Keratinocyte (primary cell): ENCODE measurements around the gene PDE1C. TPM values are rescaled to one million over a fixed set of nuclear protein-coding genes. Genes with fewer than 3 reads are reported as not detected.
A peak's percentile ranks its signal among the peaks of the same experiment; 100 is the strongest.

Experiments
- DNase-seq: peaks from one replicate; pipeline ENCODE4 v3.0.0-alpha.2; 2011; ENCODE audit warnings: low read depth, missing footprints, low spot score
- FAIRE-seq: peaks from 2 replicates; lab custom pipeline; 2011; peaks lifted over from hg19 to GRCh38; lab: Jason Lieb, UNC
- H2AFZ ChIP-seq: 2 replicates; pipeline ENCODE4 v1.6.0; 2012; ENCODE audit warnings: low read length, control low read depth, inconsistent platforms; ENCODE audit not compliant: control insufficient read depth
- H3K27ac ChIP-seq: 2 replicates; pipeline ENCODE4 v1.5.1; 2011; ENCODE audit warnings: low read length; ENCODE audit not compliant: control insufficient read depth, insufficient read depth
- H3K27me3 ChIP-seq: 3 replicates; pipeline ENCODE4 v1.6.0; 2011; ENCODE audit warnings: low read length; ENCODE audit not compliant: control insufficient read depth, insufficient read depth; ENCODE audit errors: extremely low read depth
- H3K36me3 ChIP-seq, 2 experiments: 2 replicates in 1 of 2; 3 replicates in 1 of 2; pipeline ENCODE4 v1.5.1; 2011; ENCODE audit warnings: low read length in 2 of 2, mild to moderate bottlenecking in 1 of 2; ENCODE audit not compliant: control insufficient read depth in 2 of 2, insufficient read depth in 2 of 2; ENCODE audit errors: extremely low read depth in 1 of 2
- H3K4me1 ChIP-seq: 3 replicates; pipeline ENCODE4 v1.5.1; 2011; ENCODE audit warnings: low read length; ENCODE audit not compliant: control insufficient read depth, insufficient read depth; ENCODE audit errors: extremely low read depth
- H3K4me2 ChIP-seq: 3 replicates; pipeline ENCODE4 v1.6.0; 2011; ENCODE audit warnings: low read depth, low read length; ENCODE audit not compliant: control insufficient read depth, insufficient read depth; ENCODE audit errors: extremely low read depth
- H3K4me3 ChIP-seq, 3 experiments: fragments of 200-600 bp in 1 of 3; sonication (generic) in 1 of 3; 2 replicates in 2 of 3; 3 replicates in 1 of 3; pipeline ENCODE4 v1.5.1; 2011 to 2016; ENCODE audit warnings: low read length in 3 of 3, mild to moderate bottlenecking in 3 of 3, control low read depth in 2 of 3, inconsistent platforms in 1 of 3, low read depth in 1 of 3, mixed read lengths in 1 of 3, mixed run types in 1 of 3, moderate library complexity in 1 of 3; ENCODE audit not compliant: control insufficient read depth in 2 of 3, insufficient read depth in 2 of 3; ENCODE audit errors: extremely low read depth in 1 of 3
- H3K79me2 ChIP-seq: 2 replicates; pipeline ENCODE4 v1.6.0; 2012; ENCODE audit warnings: low read length; ENCODE audit not compliant: control insufficient read depth, insufficient read depth
- H3K9ac ChIP-seq: 3 replicates; pipeline ENCODE4 v1.6.0; 2011; ENCODE audit warnings: low read length; ENCODE audit not compliant: control insufficient read depth, insufficient read depth; ENCODE audit errors: extremely low read depth
- H3K9me1 ChIP-seq: 3 replicates; pipeline ENCODE4 v1.6.0; 2011; ENCODE audit warnings: low read length; ENCODE audit not compliant: control insufficient read depth, insufficient read depth; ENCODE audit errors: extremely low read depth
- H3K9me3 ChIP-seq: 2 replicates; pipeline ENCODE4 v1.5.1; 2012; ENCODE audit warnings: low read depth, low read length; ENCODE audit not compliant: control insufficient read depth
- H4K20me1 ChIP-seq: 3 replicates; pipeline ENCODE4 v1.6.0; 2011; ENCODE audit warnings: low read length; ENCODE audit not compliant: control insufficient read depth, insufficient read depth; ENCODE audit errors: extremely low read depth
- CTCF ChIP-seq, 3 experiments: IDR thresholded peaks in 1 of 3; conservative IDR thresholded peaks in 1 of 3; optimal IDR thresholded peaks in 1 of 3; 2 replicates in 2 of 3; 3 replicates in 1 of 3; pipeline versions ENCODE3 to v1.5.1; 2011; ENCODE audit warnings: low read length in 3 of 3, mild to moderate bottlenecking in 3 of 3, moderate library complexity in 2 of 3, control low read depth in 1 of 3, inconsistent platforms in 1 of 3; ENCODE audit not compliant: insufficient read depth in 2 of 3; ENCODE audit errors: extremely low read depth in 1 of 3
- EZH2 ChIP-seq: IDR thresholded peaks from one replicate; pipeline ENCODE4 v1.6.1; 2012; ENCODE audit warnings: inconsistent platforms, mild to moderate bottlenecking, low read length, moderate library complexity
- dilution Hi-C: fragments of 300-500 bp; cut with MboI; formaldehyde crosslinking; loops from one replicate; pipeline ENCODE4 v1.7.0; 2020; ENCODE audit warnings: low sequenced_read_pairs; ENCODE audit not compliant: extremely low pct_ligation_motif_present
- polyA plus RNA-seq, 5 experiments: library from polyadenylated mRNA; depleted of rRNA in 3 of 5; stranded (reverse) in 3 of 5; stranded (forward) in 1 of 5; unstranded in 1 of 5; fragments of >200 nt; gene quantifications; 1 replicate in 1 of 5; 2 replicates in 3 of 5; 3 replicates in 1 of 5; pipeline versions ENCODE4 v1.2.1 to v1.2.3, GENCODE V29; 2011 to 2012; ENCODE audit warnings: missing spikeins in 2 of 5, low read depth in 1 of 5, low replicate concordance in 1 of 5

Gene PDE1C
- polyA plus RNA-seq, 1 donor (not counting 4 experiments of a cell fraction or from before 2014, with no cell fraction given), result 2.5 TPM

GRCh38 chr7:32075612-32076011 is 5.4 kb upstream of the PDE1C start:
- H3K9me1 ChIP-seq, result no peaks in the 10 kb centered on the region
- TF ChIP-seq EZH2, result no peak
- TF ChIP-seq CTCF (optimal IDR thresholded peaks at IDR 0.05 in 1 of 3, IDR thresholded peaks at IDR 0.05 in 1 of 3, conservative IDR thresholded peaks at IDR 0.05 in 1 of 3; ENCODE audit: extremely low read depth in 1 of 3, insufficient read depth in 2 of 3, low read length in 3 of 3), result no peak
- no peak overlapping the region for H3K4me2 ChIP-seq
- H2AFZ ChIP-seq, result no peak overlapping the region
- no peak overlapping the region for H3K4me3 ChIP-seq
- no peak overlapping the region for H3K27ac ChIP-seq
- no peaks in the 10 kb centered on the region for H3K36me3 ChIP-seq
- no peaks in the 10 kb centered on the region for H4K20me1 ChIP-seq
- no peak overlapping the region for H3K9ac ChIP-seq
- FAIRE-seq (no peak), DNase-seq (no peak)
- H3K9me3 ChIP-seq, result no peaks in the 10 kb centered on the region
- peaks cover 3% of the 10 kb centered on the region for H3K4me1 ChIP-seq
- peaks cover 15% of the 10 kb centered on the region for H3K27me3 ChIP-seq
- H3K79me2 ChIP-seq, result no peaks in the 10 kb centered on the region
- dilution Hi-C loops, result no loop called here

GRCh38 chr7:32074787-32075585 is 4.8 kb upstream of the PDE1C start:
- H3K9me1 ChIP-seq, result no peaks in the 10 kb centered on the region

More at GRCh38 chr7:32074787-32075585, 4.8 kb upstream of the PDE1C start:
- TF ChIP-seq CTCF (optimal IDR thresholded peaks at IDR 0.05 in 1 of 3, IDR thresholded peaks at IDR 0.05 in 1 of 3, conservative IDR thresholded peaks at IDR 0.05 in 1 of 3; ENCODE audit: extremely low read depth in 1 of 3, insufficient read depth in 2 of 3, low read length in 3 of 3) (no peak), EZH2 (no peak)
- Histone ChIP-seq H3K9ac (no peak overlapping the region), H3K9me3 (no peaks in the 10 kb centered on the region), H3K27ac (no peak overlapping the region), H3K4me1 (peaks cover 3% of the 10 kb centered on the region), H2AFZ (no peak overlapping the region), H3K36me3 (no peaks in the 10 kb centered on the region), H3K79me2 (peaks cover 6% of the 10 kb centered on the region), H3K4me2 (no peak overlapping the region), H4K20me1 (no peaks in the 10 kb centered on the region), H3K4me3 (no peak overlapping the region), H3K27me3 (peaks cover 22% of the 10 kb centered on the region)
- dilution Hi-C loops, result no loop called here
- peak; percentile 9 for FAIRE-seq
- no peak for DNase-seq
